Endothelial cell of coronary artery (primary cell): ENCODE measurements around the gene KCNJ13. TPM values are rescaled to one million over a fixed set of nuclear protein-coding genes. Genes with fewer than 3 reads are reported as not detected.

Experiments used
- total RNA-seq: library from RNA; depleted of rRNA; stranded (reverse); fragments of >200 nt; gene quantifications from 2 replicates; pipeline ENCODE4 v1.2.3, GENCODE V29; 2014

The KCNJ13 gene
- total RNA-seq, result not detected in 2 replicates

DNA sequence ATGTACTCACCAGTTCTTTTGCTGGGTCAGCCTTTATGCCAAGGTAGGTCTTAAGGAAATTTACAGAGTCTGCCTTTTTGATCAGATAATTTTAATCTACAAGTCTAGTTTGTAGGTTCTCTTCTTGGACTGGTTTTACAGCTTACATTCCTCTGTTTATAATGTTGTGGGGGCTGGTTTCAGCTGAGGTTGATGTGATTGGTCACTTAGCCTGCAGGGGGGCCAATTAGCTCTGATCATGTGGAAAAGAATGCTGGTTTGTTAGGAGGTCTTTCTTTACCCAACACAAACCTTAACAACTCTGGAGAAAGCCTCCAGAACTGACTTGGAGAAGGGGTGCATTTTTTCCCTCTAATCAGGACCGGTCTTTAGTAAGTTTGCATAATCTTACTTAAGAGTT is at the start of gene KCNJ13:
TSS of gene KCNJ13 (minus strand) at position 131 of the 400 bp plus-strand sequence. CDS start 5,203 bp downstream, outside the sequence.

Other genes with a start within 250 kb of the KCNJ13 start
- not detected in 2 replicates for gene CHRNG, start 236.9 kb downstream of the KCNJ13 start, total RNA-seq
- gene TIGD1, start 226.0 kb downstream of the KCNJ13 start, total RNA-seq, result 1.2 and 1.8 TPM in 2 replicates
- 185 and 210 TPM in 2 replicates for gene EIF4E2, start 225.9 kb downstream of the KCNJ13 start, total RNA-seq
- gene EFHD1, start 143.0 kb downstream of the KCNJ13 start, total RNA-seq, result 0.47 TPM in 1 of 2 replicates, not detected in the other
- gene GIGYF2, start 79.2 kb downstream of the KCNJ13 start, total RNA-seq, result 45.2 and 50.8 TPM in 2 replicates
- 0.36 and 0.38 TPM in 2 replicates for gene SNORC, start 93.7 kb upstream of the KCNJ13 start, total RNA-seq
- 0.09 and 1.5 TPM in 2 replicates for gene NGEF, start 236.7 kb upstream of the KCNJ13 start, total RNA-seq